Activated CD4-positive, alpha-beta T cell treated with anti-CD3 and anti-CD28 coated beads, Interleukin-2, amount 50 U/mL, for 1 hour (primary cell): Measurements from ENCODE around the gene SLC19A1.
"Not testable (repeated sequence)": the region's sequence is repeated elsewhere in the genome, so short reads cannot be mapped to it uniquely, and the experiment has no call there.

Experiments used
- DNase-seq: peaks from one replicate; pipeline ENCODE4 v3.0.0-alpha.2; 2020

The SLC19A1 gene

GRCh38 chr21:45576838-45577737, 34.8 kb upstream of the SLC19A1 start:
- DNase-seq: no peak

DNA sequence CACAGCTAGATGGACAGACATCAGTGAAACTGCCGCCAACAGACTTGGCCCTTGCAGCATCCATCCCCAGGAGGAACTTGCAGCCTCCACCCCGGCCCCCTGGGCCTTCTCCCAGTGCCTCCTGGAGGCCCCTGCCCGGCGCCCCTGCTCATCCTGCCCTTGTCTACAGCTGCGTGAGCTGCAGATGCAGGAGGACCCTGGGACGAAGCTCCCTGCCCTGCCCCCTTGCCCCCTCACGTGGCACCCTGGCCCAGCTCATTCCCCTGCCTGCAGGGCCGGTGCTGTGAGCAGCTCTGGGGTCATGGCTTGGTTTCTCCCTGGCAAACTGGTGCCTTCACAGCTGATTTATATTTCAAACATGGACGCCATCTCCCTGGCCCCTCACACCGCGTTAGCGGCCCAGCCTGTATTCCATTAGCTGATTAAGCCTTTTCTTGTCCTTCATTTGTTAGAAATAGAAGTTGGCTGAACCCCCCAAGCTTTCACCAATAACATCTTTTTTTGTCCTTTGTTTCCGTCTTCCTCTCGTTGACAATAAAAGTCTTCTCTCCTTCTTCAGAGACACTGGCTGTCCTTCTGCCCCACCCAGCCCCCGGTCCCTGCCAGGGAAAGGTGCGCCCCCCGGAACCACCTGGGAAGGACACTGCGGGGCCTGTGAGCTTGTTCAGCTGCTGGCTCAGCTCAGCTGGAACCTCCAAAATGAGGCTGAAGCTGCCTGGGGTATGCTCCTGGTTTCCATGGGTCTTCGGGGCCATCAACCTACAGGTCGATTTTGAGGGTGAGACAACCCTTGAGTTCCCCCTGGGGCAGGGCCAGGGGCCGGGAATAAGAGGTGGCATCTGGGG, 34.0 kb upstream of the SLC19A1 start:
- no peak for DNase-seq

DNA sequence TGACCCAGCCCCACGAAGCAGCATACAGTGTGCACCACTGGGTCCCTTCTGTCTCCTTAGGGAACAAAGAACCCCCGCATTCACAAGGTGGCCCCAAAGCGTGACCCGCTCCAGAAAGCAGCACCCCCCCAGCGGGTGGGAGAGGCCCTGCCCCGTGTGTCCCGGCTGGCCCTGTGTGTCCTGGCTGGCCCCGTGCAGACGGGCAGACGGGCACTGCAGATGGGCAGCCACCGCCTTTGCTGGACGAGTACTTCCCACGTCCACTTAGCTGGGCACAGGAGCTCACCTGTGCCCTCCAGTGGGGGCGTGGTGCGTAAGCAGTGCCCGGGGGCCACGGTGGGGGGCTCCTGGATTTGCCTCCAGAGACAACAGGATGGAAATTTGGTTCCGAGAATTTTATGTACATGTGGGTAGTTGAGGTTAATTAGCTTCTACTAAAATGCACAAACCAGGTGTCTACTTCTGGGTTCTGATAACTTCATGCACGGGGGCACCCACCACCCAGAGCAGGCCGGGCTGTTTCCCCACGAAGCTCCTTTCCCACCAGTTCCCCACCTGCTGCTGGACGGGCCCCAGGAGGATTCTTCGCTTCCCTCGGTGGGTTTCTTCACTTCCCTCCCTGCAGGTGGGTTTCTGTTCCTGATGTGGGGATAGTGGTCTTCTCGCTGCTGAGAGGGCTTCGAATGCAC, 33.2 kb upstream of the SLC19A1 start:
- DNase-seq: no peak

GRCh38 chr21:45574691-45575090, 32.5 kb upstream of the SLC19A1 start:
- no peak for DNase-seq

DNA sequence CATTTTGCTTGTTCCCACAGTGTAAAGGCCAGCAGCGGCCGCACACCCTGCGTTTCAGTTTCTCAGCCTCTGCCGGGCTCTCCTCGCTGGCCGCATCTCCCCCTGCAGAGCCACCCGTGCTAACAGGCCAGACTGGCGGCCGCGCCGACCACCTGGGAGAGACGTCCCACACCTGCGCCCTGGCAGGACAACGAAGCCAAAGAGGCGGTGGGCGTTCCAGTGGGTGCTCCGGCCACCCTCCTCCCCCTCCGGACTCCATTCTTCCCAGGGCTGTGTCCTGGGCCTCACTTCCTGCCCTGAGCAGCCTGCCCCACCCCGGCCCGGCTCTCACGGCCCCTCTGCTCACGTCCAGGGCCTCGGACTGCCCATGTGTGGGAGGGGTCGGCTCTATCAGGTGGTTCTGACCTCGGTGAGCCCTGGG, 31.9 kb upstream of the SLC19A1 start:
- DNase-seq: no peak

GRCh38 chr21:45573452-45574035, 31.3 kb upstream of the SLC19A1 start:
- no peak for DNase-seq

- DNase-seq: no peak
Observed at GRCh38 chr21:45572783-45573451, 30.7 kb upstream of the SLC19A1 start.

GRCh38 chr21:45572231-45572630, 30.0 kb upstream of the SLC19A1 start:
- DNase-seq: no peak

GRCh38 chr21:45571641-45572040, 29.4 kb upstream of the SLC19A1 start:
- no peak for DNase-seq

- DNase-seq: no peak
Observed at GRCh38 chr21:45570826-45571601, 28.8 kb upstream of the SLC19A1 start.

DNA sequence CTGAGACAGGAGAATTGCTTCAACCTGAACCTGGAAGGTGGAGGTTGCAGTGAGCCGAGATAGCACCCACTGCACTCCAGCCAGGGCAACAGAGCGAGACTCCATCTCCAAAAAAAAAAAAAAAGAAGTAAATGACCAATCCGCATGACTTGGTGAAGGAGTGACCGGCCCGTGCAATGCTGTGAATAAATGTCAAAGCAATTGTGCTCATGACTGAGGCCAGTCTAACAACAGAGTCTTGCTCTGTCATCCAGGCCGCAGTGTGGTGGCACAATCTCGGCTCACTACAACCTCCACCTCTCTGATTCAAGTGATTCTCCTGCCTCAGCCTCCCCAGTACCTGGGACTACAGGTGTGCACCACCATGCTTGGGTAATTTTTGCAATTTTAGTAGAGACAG, 27.8 kb upstream of the SLC19A1 start:
- no peak for DNase-seq

GRCh38 chr21:45568383-45568782, 26.1 kb upstream of the SLC19A1 start:
- no peak for DNase-seq

DNA sequence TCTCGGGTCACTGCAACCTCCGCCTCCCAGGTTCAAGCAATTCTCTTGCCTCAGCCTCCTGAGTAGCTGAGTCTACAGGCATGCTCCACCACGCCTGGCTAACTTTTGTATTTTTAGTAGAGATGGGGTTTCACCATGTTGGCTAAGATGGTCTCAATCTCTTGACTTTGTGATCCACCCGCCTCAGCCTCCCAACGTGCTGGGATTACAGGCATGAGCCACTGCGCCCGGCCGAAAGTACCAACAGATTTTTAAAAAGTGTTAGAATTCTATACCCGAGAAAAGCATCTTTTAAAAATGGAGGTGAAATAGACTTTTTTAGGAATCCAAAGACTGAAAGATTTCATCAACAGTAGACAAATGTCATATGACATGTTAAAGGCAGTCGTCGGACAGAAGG, 21.9 kb upstream of the SLC19A1 start:
- not testable (repeated sequence) for DNase-seq

DNA sequence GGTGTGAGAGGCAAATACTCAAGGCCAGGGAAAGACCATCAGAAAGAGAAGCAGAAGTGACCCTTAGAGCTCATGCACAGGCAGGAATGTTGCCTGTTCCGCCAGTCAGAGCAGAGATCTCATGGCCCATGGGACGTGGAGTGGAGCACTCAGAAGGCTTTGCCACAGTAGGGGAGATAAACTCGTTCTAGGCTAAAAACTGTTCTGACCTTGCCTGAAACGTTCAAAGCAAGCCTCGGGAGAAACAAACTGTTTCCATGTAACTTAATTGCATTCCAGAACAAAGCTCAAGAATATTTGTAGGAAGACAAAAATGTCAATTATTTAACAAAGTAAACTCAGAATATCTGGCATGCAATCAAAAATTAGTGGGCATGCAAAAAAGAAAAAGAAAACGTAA, 20.7 kb upstream of the SLC19A1 start:
- DNase-seq: no peak

DNA sequence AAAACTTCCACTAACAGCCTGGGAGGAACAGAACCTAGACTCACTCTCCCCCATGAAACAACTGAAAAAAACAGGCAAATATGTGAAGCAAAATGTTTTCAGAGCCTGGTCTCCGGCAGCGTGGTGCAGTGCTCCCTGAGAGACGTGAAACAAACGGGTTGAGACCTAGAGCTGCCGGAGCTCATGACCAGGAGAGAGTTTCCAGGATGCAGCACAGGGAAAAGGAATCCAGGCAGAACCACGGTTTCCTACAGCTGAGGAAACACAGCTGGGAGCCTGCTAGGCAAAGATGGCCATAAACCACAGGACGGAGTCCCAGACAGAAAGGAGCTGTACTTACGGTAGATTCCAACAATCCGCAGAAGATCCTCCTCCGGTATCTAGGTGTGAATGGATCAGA, 20.2 kb upstream of the SLC19A1 start:
- DNase-seq: no peak

GRCh38 chr21:45561241-45561640, 19.0 kb upstream of the SLC19A1 start:
- not testable (repeated sequence) for DNase-seq

DNA sequence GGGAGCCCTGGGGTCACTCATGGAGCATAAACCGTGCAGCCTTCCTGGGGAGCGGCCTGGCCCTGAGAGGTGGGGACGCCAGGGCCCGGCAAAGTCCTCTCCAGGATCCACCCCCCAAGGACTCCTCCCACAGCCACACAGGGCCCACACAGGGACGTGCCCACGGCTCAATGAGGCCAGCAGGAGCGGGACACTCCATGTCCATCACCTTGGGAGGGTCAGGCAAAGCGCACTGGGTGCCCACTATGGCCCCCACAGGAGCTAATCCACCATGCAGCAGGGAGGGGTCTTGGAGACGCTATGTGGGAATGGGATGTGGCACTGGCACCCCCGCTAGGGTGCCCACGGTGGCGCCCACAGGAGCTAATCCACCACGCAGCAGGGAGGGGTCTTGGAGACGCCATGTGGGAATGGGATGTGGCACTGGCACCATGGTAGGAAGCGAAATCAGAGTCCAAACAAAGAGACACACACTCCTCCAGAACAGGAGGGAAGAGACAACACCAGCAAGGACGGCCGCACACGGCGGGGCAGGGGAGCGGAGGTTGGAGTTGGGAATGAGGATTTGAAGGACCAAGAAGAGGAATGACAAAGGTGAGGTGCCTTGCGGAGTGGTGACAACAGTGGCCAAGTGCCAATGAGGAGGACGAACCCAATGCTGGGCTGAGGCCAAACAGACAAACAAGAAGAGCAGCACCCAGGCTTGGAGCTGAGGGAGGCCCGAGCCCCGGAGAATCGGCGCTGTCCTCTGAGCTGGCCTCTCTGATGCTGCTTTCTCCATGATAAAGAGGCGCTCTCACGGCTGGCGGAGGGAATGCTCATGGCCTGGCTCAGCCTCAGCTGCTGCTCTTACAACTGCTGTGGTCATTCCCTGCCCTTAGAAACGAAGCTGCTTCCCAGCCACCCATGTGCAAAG, 18.1 kb upstream of the SLC19A1 start:
- DNase-seq: no peak

DNA sequence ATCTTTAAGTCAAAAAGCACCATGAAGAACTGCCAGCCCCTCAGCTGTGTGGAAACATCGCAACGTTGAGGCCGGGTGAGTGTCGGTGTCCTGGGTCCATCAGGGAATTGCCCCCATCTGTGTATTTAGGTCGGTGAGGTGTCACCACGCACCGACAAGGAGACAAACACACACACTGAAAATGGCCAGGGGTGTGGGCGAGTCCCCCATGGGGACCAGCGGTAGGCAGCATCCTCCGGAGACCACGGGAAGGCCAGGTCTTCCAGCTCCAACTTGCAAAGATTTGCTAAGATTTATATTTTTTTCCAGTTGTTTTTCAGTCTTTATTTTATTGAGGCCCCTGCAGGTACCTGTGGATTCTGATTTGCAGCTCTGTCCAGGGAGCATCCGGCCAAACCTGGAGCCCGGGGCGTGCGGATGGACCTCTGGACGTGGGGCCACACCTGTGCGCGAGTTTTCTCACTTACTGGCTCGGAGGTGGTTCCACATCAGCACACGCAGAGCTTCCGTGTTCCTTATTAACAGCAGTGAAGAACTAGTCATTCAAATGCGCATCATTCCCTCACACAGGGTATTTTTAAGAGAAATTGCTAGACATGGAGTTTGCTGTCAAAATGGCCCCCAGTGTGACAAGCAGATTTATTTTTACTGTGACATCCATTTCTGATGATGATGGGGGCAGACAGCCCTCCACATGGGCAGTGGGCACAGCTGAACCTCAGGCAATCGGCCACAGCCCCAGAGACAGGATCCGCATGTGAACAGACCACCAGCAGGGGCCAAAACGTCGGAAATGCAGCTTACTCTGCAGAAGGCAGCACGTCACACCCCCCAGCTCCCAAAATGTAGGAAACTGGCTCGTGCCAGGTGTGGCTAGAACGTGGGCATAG, 17.2 kb upstream of the SLC19A1 start:
- DNase-seq: no peak

- no peak for DNase-seq
Observed at GRCh38 chr21:45558044-45558721, 15.9 kb upstream of the SLC19A1 start.
